Measurements from ENCODE around the gene PADI2.

PADI2 gene

GRCh38 chr1:17139637-17140036 lies 20.4 kb upstream of the PADI2 start:
- no peak for DNase-seq (ENCODE audit: low spot score)

- DNase-seq (ENCODE audit: low spot score): no peak
Measured at GRCh38 chr1:17137441-17137840, 18.2 kb upstream of the PADI2 start.

- DNase-seq (ENCODE audit: low spot score): no peak
Measured at GRCh38 chr1:17136936-17137335, 17.7 kb upstream of the PADI2 start.

- DNase-seq (ENCODE audit: low spot score): no peak
Measured at GRCh38 chr1:17136145-17136544, 16.9 kb upstream of the PADI2 start.

GRCh38 chr1:17135530-17135929 lies 16.3 kb upstream of the PADI2 start:
- no peak for DNase-seq (ENCODE audit: low spot score)

GRCh38 chr1:17134724-17135123 lies 15.5 kb upstream of the PADI2 start:
- no peak for DNase-seq (ENCODE audit: low spot score)

GRCh38 chr1:17134034-17134433 lies 14.8 kb upstream of the PADI2 start:
- no peak for DNase-seq (ENCODE audit: low spot score)

GRCh38 chr1:17130138-17130635 lies 10.9 kb upstream of the PADI2 start:
- no peak for DNase-seq (ENCODE audit: low spot score)

- no peak for DNase-seq (ENCODE audit: low spot score)
Measured at GRCh38 chr1:17128361-17128760, 9.1 kb upstream of the PADI2 start.

GRCh38 chr1:17125756-17126237 lies 6.5 kb upstream of the PADI2 start:
- peak; percentile 79 for DNase-seq (ENCODE audit: low spot score)

GRCh38 chr1:17123196-17124045 lies 4.2 kb upstream of the PADI2 start:
- no peak for DNase-seq (ENCODE audit: low spot score)

GRCh38 chr1:17122521-17123164 lies 3.4 kb upstream of the PADI2 start:
- DNase-seq (ENCODE audit: low spot score): no peak

- no peak for DNase-seq (ENCODE audit: low spot score)
Measured at GRCh38 chr1:17121881-17122280, 2.6 kb upstream of the PADI2 start.

- DNase-seq (ENCODE audit: low spot score): no peak
Measured at GRCh38 chr1:17120962-17121837, 1.9 kb upstream of the PADI2 start.

GRCh38 chr1:17120481-17120877 lies 1.2 kb upstream of the PADI2 start:
- DNase-seq (ENCODE audit: low spot score): no peak

- DNase-seq (ENCODE audit: low spot score): no peak
Measured at GRCh38 chr1:17119773-17120480, 676 bp upstream of the PADI2 start.

GRCh38 chr1:17118706-17119075 lies 560 bp downstream of the PADI2 start:
- no peak for DNase-seq (ENCODE audit: low spot score)

- DNase-seq (ENCODE audit: low spot score): no peak
Measured at GRCh38 chr1:17118268-17118667, 983 bp downstream of the PADI2 start.

- DNase-seq (ENCODE audit: low spot score): no peak
Measured at GRCh38 chr1:17117451-17118265, 1.6 kb downstream of the PADI2 start.

- no peak for DNase-seq (ENCODE audit: low spot score)
Measured at GRCh38 chr1:17116643-17117042, 2.6 kb downstream of the PADI2 start.

- DNase-seq (ENCODE audit: low spot score): no peak
Measured at GRCh38 chr1:17113963-17114362, 5.3 kb downstream of the PADI2 start.

All from cerebellar cortex (tissue), 1 donor.